Measurements from ENCODE around the gene GART.

Gene GART

DNA sequence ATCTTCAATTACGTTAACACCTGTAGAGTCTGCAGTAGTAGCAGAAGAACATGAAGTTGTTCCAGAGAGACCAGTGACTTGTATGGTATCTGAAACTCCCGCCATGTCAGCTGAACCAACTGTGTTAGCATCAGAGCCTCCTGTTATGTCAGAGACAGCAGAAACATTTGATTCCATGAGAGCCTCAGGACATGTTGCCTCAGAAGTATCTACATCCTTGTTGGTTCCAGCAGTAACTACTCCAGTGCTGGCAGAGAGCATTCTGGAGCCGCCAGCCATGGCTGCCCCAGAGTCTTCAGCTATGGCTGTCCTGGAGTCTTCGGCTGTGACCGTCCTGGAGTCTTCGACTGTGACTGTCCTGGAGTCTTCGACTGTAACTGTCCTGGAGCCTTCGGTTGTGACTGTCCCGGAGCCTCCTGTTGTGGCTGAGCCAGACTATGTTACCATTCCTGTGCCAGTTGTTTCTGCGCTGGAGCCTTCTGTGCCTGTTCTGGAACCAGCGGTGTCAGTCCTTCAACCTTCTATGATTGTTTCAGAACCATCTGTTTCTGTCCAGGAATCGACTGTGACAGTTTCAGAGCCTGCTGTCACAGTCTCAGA is 11.2 kb upstream of the GART start:
- no peak for DNase-seq

- DNase-seq, result peak in 2 of 3 donors; percentile 30 to 31
Measured at GRCh38 chr21:33552093-33552998, 10.4 kb upstream of the GART start.

- no peak for DNase-seq
Measured at GRCh38 chr21:33551664-33552063, 9.7 kb upstream of the GART start.

DNA sequence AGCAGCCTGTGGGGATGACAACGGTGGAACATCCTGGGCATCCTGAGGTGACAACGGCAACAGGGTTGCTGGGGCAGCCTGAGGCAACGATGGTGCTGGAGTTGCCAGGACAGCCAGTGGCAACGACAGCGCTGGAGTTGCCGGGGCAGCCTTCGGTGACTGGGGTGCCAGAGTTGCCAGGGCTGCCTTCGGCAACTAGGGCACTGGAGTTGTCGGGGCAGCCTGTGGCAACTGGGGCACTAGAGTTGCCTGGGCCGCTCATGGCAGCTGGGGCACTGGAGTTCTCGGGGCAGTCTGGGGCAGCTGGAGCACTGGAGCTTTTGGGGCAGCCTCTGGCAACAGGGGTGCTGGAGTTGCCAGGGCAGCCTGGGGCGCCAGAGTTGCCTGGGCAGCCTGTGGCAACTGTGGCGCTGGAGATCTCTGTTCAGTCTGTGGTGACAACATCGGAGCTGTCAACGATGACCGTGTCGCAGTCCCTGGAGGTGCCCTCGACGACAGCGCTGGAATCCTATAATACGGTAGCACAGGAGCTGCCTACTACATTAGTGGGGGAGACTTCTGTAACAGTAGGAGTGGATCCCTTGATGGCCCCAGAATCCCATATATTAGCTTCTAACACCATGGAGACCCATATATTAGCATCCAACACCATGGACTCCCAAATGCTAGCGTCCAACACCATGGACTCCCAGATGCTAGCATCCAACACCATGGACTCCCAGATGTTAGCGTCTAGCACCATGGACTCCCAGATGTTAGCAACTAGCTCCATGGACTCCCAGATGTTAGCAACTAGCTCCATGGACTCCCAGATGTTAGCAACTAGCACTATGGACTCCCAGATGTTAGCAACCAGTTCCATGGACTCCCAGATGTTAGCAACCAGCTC is 9.1 kb upstream of the GART start:
- no peak for DNase-seq

DNA sequence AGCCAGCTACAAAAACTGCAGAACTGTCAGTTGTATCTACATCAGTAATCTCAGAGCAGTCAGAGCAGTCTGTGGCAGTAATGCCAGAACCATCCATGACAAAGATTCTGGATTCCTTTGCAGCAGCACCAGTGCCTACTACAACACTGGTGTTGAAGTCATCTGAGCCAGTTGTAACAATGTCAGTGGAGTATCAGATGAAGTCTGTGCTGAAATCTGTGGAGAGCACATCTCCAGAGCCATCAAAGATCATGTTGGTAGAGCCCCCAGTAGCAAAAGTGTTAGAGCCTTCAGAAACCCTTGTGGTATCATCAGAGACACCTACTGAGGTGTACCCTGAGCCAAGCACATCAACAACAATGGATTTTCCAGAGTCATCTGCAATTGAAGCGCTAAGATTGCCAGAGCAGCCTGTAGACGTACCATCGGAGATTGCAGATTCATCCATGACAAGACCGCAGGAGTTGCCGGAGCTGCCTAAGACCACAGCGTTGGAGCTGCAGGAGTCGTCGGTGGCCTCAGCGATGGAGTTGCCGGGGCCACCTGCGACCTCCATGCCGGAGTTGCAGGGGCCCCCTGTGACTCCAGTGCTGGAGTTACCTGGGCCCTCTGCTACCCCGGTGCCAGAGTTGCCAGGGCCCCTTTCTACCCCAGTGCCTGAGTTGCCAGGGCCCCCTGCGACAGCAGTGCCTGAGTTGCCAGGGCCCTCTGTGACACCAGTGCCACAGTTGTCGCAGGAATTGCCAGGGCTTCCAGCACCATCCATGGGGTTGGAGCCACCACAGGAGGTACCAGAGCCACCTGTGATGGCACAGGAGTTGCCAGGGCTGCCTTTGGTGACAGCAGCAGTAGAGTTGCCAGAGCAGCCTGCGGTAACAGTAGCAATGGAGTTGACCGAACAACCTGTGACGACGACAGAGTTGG is 8.2 kb upstream of the GART start:
- no peak for DNase-seq

- peak; percentile 58 to 68 (median 63) for DNase-seq
Measured at GRCh38 chr21:33546086-33546485, 4.2 kb upstream of the GART start.

DNA sequence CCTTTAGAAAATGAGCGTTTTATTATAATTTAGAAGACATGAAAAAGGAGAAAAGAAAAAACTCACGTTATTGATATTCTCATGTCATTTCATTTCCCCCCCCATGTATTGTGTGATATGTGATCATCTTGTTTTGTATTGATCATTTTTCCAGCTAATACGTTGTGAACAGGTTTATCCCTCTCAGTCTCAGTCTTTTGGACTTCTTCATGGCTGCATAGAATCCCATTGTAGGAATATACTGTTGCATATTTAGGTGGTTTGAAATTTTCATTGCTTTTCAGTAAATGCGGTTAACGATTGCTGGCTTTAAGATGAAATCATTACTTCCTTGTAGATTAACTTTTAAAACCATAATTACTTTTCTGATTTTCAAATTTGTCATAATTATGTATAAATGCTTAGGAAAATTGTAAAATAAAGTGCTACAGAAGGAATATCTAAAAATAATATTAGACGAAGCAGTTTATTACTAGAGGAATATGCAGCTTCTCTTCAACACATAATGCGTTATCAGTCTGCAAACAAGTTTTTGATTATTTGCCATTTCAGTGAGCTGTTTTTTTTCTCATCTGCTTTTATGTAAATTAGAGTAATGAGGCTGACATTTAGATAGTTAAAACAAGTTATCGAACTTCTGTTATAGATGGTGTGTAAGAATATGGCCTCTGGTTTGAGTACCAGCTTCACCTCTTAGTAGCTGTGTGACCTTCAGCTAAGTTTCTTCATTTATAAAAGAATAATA is 2.7 kb upstream of the GART start:
- no peak for DNase-seq

GRCh38 chr21:33543505-33544129 is 1.7 kb upstream of the GART start:
- peak; percentile 75 to 89 (median 76) for DNase-seq

DNA sequence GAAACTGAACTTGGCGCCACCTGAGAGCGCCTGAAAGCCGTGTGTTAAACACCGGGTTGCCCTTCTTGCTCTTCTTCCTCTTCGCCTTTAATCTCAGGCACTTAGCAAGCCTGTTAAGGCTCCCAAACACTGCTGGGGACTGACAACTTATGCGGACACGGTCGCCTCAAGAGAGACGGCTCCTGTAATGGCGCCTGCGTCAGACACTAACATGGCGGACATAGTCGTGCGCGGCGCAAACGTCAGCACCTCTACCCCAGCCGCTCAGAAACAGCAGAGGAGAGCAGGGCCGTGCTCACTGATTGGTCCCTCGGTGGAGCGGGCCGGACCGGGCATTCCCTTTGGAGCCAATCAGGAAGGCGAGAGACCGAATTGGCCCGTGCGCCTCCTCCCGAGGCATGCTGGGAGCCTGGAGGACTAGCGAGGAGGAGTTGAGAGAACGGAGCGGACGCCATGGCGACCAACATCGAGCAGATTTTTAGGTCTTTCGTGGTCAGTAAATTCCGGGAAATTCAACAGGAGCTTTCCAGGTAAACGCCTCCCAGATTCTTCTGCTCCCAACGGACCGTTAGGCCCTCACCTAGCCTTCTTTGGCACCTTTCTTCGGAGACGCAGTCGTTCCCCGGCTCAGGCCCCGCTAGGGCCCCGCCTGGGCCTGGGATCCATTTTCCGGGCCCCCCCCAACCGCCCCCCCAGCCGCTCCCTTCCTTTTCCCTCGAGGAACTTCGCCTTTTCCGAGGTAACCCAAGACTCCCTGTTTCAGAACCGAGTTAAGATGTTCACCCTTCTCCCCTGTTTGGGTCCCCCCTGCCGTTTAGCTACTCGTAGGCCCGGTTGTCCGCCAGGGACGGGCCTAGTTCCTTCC is 955 bp upstream of the GART start, which contains the start of gene SON:
TSS of gene SON (plus strand) at position 399 of the 865 bp plus-strand sequence. CDS start at position 454, 55 bp downstream.
- DNase-seq, result peak; percentile 98 to 99 (median 99)

DNA sequence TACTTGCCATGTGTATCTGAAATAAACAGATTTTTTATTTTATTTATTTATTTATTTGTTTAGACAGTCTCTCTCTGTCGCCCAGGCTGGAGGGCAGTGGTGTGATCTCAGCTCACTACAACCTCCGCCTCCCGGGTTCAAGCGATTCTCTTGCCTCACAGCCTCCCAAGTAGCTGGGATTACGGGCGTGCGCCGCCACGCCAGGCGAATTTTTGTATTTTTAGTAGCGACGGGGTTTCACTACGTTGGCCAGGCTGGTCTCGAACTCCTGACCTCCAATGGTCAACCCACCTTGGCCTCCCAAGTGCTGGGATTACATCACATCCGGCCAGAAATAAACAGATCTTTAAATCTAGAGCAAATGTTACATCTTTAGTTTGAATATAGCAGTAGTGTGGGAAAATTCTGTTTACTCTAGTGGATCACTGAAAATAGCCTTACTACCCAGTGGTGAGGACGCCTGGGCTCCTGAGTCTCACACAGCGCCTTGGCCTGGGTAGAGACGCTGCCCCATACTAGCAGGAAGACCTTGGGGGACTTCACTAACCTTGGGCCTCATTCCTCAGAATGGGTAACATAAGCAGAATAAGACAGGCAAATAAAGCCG is 709 bp downstream of the GART start:
- DNase-seq, result peak in 1 of 3 donors; percentile 16

DNA sequence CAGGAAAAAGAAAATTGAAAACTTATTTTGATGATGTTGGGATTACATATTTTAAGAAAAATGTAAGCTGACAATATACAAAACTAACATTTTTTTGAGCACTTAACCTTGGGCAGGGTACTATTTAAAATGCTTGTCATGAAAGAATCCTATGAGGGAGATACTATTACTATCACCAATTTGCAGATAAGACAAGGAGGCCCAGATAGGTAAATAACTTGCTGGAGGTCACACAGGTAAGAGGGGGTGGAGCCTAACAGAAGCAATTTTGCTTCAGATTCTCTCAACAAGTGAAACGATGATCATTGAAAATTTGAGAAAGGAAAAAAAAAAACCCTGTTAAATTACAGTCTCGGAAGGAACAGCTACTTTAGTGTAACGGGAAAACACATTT is 1.2 kb downstream of the GART start:
- DNase-seq, result no peak

- no peak for DNase-seq
Measured at GRCh38 chr21:33539616-33540015, 2.3 kb downstream of the GART start.

DNA sequence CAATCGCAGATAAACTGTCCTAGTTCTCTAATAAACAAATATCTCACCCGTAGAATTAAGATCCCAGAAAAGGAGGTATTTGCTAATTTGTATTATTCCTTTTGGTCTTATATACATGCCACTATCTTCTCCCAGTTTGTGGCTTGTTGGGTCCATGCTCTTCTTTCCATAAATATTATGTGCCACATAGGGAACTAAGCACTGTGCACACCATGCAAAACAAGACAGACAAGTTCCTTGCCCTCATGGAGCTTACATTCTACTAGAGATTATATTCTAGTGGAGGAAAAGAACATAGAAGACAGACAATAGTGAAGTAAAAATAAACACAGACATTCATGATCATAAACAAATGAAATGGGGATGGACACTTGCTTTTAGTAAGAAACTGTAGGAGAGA is 4.7 kb downstream of the GART start:
- no peak for DNase-seq

DNA sequence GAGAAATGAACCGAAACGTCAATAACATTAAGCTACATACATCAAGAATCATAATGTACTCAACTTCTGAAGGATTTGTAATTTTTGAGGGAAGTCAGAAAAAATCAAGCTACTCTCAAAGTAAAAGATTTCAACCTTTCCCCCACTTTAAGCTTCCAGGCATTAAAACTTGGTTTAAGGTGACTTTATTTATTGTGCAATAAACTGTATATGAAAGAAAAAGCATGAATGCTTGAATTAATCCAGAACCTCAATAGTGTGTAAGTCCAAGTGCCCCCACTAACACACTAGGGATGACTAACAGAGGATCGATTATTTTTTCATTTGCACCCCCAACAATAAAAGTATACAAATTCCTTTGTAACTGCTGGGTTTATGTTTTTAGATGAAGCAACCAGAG is 10.9 kb downstream of the GART start:
- no peak for DNase-seq

- DNase-seq, result no peak
Measured at GRCh38 chr21:33522953-33523349, 19.0 kb downstream of the GART start.

DNA sequence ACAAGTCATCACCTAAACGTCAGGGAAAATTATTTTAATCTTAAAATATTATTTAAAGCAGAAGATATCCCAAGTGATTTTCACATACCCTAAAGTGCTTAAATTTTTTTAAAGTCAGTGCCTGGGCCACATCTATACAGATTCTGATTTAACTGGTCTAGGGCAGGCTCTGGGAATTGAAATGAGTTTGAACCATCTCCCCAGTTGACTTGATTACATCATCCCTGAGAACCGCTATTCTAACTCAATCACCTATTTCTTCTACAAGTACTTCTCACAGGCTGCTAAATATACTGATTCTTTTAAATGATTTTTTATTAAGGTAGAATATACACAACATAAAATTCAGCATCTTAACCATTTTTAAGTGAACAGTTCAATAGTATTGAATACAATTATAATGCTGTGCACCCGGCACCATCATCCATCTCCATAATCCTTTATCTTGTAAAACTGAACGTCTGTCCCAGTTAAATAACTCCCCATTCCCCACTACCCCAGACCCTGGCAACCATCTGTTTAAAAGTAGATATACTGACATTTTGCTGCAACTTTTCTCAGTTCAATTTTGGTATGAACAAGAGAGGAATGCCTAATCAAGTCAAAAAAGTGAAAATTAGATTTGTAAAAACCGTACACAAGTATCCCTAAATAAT is 19.5 kb downstream of the GART start:
- DNase-seq, result no peak

GRCh38 chr21:33518899-33519298 is 23.0 kb downstream of the GART start:
- DNase-seq, result no peak

- peak in 1 of 3 donors; percentile 33 for DNase-seq
Measured at GRCh38 chr21:33514229-33514628, 27.7 kb downstream of the GART start.

DNA sequence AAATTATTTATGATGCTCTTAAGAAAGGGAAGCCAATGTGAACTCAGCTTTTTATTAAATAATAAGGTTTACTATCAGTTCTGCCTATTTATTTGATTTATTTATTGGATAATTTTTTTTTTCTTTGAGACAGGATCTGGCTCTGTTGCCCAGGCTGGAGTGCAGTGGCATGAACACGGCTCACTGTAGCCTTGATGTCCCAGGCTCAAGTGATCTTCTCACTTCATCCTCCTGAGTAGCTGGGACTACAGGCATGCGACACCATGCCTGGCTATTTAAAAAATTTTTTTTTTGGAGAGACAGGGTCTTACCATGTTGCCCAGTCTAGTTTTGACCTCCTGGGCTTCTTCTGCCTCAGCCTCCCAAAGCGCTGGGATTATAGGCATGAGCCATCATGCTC is 29.4 kb downstream of the GART start:
- DNase-seq, result no peak

Measured in suppressor macrophage treated with lipopolysaccharide for 1 hour (primary cell).